Transverse colon (tissue), 4 donors: ENCODE data around the gene MINAR1.

Experiments used
- CTCF ChIP-seq, 5 experiments: fragments of 200-600 bp in 3 of 5; fragments of 450-650 bp in 2 of 5; sonication (generic) in 3 of 5; IDR thresholded peaks; 1 replicate in 2 of 5; 2 replicates in 3 of 5; pipeline ENCODE4 v1.5.1; 2016 to 2017; ENCODE audit warnings: antibody characterized with exemption in 5 of 5, inconsistent platforms in 3 of 5, mild to moderate bottlenecking in 2 of 5, moderate library complexity in 1 of 5
- POLR2A ChIP-seq: fragments of 450-650 bp; IDR thresholded peaks from one replicate; pipeline ENCODE4 v1.6.1; 2016; ENCODE audit warnings: antibody characterized with exemption, mild to moderate bottlenecking, moderate library complexity
- POLR2AphosphoS5 ChIP-seq, 3 donors: sonication (generic); formaldehyde crosslinking; IDR thresholded peaks; one replicate each; pipeline ENCODE4 v1.6.1; 2016; ENCODE audit warnings: antibody characterized with exemption in 3 of 3

DNA sequence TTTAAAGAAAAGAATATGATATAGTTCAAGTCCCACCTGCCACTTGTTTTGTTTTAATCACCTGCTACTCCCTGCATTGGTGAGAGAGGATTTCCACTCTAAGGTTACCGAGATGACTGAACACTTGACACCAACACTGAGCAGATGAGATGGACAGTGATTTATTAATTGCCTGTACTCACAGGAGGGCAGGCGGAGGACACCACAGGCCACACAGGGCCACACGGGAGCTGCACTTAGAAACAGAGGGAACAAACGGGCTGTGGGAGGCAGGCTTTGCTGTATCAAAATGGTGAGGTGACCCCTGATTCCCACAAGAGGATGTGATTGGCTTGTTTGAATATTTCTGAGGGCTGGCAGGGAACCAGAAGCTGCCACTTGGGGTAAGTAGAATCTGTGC lies 10.8 kb downstream of the MINAR1 start:
- TF ChIP-seq CTCF (IDR thresholded peaks at IDR 0.05) (no peak), POLR2A (no peak), POLR2AphosphoS5 (IDR thresholded peaks at IDR 0.05) (no peak)
